Measurements from ENCODE around the gene KCND3.

The KCND3 gene

DNA sequence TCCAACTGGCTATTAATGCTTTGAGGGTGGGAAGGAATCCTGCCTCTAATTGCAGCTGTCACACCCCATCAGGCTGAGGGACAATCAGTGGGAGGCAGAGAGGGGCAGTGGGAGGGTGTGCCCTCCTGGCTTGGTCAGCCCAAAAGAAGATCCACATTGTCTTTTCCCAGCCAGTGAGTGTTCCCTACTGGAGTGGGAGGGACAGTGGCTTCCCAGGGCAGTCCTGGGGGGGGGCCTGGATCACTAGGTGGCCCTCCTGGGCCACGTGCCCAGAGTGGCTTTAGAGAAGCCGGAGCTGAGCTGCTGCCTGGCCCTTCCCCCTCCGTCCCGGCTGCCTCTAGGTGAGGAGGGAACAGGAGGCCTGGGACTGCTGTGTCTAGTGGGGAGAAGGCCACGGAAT is 264.3 kb downstream of the KCND3 start:
- DNase-seq (ENCODE audit: low read depth): no peak

DNA sequence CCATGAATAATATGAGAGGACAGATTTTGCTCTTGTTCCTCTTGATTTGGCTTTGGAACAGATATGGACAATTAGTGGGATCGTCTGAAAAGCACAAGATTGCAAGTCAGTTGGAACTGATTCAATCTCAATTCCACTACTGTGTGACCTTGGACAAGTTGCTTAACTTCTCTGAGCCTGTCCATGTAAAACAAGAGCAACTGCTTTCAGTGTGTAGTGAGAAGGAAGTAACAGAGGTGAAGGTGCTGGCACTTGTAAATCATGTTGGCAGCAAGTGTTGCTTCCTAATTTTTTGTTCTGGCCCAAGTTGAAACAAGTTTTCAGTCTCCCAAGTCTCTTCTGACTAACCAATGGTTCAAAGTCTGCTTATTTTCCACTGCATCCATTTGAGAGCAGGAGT is 265.6 kb downstream of the KCND3 start:
- DNase-seq (ENCODE audit: low read depth): no peak

DNA sequence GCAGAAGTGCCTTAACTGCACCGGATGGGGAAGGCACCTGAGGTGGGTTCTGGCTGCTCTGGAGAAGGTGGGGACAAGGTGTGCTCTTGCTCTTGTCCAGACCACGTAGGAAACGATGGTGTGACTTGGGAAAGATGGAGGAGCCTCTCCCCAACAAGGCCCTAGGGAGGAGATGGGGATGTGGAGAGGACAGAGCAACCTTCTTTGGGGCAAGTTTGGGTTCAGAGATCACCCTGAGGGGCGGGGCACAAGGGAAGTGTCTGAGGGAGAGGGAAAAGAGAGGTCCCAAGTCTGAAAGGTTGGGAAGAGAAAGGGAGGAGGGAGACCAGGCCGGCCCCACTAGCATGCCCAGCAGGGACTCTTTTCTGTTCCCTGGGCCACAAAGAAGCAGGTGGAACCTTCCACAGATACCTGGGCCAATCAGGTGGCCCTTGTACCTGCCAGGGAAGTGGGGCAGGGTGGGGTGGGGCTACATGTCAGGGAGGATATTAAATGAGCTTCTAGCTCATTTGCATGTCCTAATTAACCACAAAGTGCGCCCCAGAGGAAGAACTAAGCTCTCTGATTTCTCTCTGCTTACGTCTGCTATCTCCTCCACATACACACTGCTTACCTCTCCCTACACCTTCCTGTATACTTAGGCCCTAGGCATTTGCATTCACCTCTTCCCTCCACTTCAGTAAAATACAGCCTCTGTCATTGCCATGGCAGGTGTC is 266.2 kb downstream of the KCND3 start:
- no peak for DNase-seq (ENCODE audit: low read depth)

DNA sequence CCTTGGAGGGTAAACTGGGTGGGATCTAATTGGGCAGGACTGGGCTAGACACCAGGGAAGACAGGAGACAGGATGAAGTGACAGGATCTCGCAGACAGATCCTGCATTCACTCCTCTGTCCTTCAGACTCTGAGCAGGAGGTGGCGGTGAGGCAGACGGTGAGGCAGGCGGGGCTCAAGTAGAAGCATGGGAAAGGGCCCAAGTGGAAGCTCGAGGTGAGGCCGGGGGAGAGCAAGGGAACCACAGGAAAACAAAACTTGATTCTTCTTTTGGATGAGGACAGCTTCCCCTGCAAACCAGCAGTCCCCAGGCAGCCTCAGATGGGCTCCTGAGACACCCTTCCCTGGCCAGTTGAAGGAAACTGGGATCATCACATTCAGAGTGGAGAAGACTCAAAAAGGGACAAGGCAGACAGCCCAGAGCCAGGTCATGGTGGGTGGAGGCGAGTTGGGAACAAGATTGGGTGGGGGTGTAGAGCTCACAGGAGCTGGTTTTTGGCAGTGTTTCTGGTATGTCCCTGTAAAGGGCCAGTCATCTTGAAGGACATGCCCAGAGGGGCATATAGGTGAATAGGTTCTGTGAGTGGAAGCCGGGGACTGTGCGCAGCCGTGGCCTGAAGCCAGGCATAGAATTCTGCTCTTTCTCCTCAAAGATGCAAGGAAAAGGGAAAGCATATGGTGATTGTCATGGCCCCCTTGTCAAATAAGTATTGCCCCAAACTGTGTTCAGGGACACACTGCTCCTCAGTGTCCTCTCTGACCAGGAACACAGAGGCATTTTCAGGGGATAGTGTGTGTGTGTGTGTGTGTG is 268.3 kb downstream of the KCND3 start:
- no peak for DNase-seq (ENCODE audit: low read depth)
